LNCaP clone FGC (cell line): ENCODE data around the gene HS1BP3.

Experiments
- DNase-seq: peaks from one replicate; pipeline ENCODE4 v3.0.0-alpha.2; 2011; ENCODE audit warnings: low read depth
- H3K4me3 ChIP-seq: 2 replicates; pipeline ENCODE4 v1.5.1; 2011; ENCODE audit warnings: mild to moderate bottlenecking, low read depth, low read length, control low read depth
- CTCF ChIP-seq: IDR thresholded peaks from 2 replicates; pipeline ENCODE4 v1.5.1; 2012; ENCODE audit warnings: mild to moderate bottlenecking; ENCODE audit not compliant: control insufficient read depth, insufficient read depth; ENCODE audit errors: extremely low read depth

The HS1BP3 gene

GRCh38 chr2:20666005-20666303, 15.1 kb upstream of the HS1BP3 start:
- DNase-seq: no peak
- no peak for TF ChIP-seq CTCF
- H3K4me3 ChIP-seq: no peak overlapping the region

- no peak for DNase-seq
- no peak overlapping the region for H3K4me3 ChIP-seq
- TF ChIP-seq CTCF: no peak
Observed at GRCh38 chr2:20665243-20666004, 14.5 kb upstream of the HS1BP3 start.

- no peak for TF ChIP-seq CTCF
- H3K4me3 ChIP-seq: no peak overlapping the region
- no peak for DNase-seq
Observed at GRCh38 chr2:20664431-20665242, 13.7 kb upstream of the HS1BP3 start.

- H3K4me3 ChIP-seq: no peak overlapping the region
- no peak for DNase-seq
- TF ChIP-seq CTCF: no peak
Observed at GRCh38 chr2:20664071-20664390, 13.1 kb upstream of the HS1BP3 start.

DNA sequence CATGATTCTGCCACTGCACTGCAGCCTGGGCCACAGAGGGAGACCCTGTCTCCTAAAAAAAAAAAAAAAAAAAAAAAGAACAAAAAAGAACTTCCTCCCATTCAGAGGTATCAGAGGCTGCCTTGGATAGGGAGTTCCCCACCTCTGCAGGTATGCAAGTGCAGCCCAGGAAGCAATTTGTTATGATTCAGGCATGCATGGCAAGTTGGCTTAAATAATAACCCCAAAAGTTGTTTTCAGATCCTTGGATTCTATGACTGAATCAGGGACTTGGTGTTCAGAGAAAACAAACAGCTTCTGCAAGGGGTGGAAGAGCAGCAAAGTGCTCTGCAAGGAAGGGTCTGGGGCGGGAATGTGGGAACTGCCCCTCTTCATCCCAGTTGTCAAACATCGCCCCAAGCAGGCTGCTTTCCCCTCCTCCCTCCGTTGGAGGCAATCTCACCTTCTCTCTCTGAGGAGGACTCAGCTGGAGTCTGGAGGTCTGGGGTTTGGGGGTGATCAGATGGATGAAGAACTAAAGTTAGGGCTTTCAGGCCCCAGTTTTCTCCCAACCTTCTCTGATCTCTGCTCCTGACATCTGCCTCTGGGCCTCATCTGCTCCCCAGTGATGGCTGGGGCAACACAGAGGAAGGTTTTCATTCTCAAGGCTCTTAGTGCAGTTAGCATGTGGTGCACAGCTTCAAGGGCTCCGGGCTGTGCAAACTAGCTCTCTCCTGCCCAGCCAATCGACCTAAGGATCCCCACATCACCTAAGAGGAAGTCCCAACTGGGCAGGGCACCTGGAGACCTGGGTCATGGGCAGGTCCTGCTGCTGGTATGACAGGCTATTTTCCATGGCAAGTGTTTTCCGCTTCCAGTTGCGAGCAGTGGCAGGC, 12.5 kb upstream of the HS1BP3 start:
- H3K4me3 ChIP-seq: no peak overlapping the region
- DNase-seq: no peak
- no peak for TF ChIP-seq CTCF

DNA sequence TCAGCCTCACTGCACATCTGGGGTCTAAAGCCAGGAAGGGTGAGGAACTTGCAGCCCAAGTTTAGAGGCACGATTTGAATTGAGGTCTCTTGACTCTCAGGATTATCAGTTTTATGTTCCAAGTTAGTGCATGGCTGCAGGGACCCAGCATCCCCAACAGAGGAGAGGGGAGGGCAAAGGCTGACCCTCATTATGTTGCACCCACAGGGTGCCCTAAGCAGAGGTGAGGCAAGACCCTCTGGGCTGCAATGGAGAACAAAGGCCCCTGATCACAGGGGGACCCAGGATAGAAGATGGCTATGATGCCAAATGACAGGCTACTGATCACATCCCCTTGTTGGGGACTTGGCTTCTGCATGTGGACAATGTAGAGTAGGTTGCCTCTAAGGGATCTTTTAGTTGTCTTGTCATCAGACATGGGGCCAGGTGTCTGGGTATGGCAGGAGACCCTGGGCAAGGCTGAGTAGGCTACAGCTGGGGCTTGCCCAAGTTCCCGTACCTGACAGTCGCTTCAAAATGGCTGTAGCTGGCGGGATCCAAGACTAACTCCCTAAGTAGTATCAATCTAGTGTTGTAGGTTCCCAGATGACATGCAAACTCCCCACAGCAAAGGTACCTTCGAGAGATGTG, 11.5 kb upstream of the HS1BP3 start:
- DNase-seq: no peak
- TF ChIP-seq CTCF: no peak
- no peak overlapping the region for H3K4me3 ChIP-seq
